Stomach (tissue), 4 donors: ENCODE data around the gene TJAP1.
A peak's percentile ranks its signal among the peaks of the same experiment; 100 is the strongest.

Experiments used
- CTCF ChIP-seq, 7 experiments: fragments of 450-650 bp in 4 of 7; fragments of 200-600 bp in 3 of 7; sonication (generic) in 3 of 7; IDR thresholded peaks; one replicate each; pipeline ENCODE4 v1.5.1; 2016 to 2019; ENCODE audit warnings: antibody characterized with exemption in 7 of 7, control low read depth in 2 of 7, mild to moderate bottlenecking in 1 of 7
- EP300 ChIP-seq: sonication (generic); formaldehyde crosslinking; IDR thresholded peaks from one replicate; pipeline ENCODE4 v1.6.1; 2017; ENCODE audit warnings: antibody characterized with exemption

GRCh38 chr6:43516697-43517504 is 39.5 kb downstream of the TJAP1 start, which contains the start of the genes POLR1C and YIPF3:
- TF ChIP-seq EP300, result peak; percentile 9
- no peak for TF ChIP-seq CTCF (IDR thresholded peaks at IDR 0.05)
